HG03060 (cell line): ENCODE measurements around the gene CISTR.
"Not testable (repeated sequence)": the region's sequence is repeated elsewhere in the genome, so short reads cannot be mapped to it uniquely, and the experiment has no call there.

Experiments used
- ATAC-seq: cut with Tn5 transposase; IDR thresholded peaks from one replicate; pipeline ENCODE4 v1.9.1; 2021; ENCODE audit warnings: low read depth, moderate number of reproducible peaks; ENCODE audit not compliant: unreplicated experiment

CISTR gene

DNA sequence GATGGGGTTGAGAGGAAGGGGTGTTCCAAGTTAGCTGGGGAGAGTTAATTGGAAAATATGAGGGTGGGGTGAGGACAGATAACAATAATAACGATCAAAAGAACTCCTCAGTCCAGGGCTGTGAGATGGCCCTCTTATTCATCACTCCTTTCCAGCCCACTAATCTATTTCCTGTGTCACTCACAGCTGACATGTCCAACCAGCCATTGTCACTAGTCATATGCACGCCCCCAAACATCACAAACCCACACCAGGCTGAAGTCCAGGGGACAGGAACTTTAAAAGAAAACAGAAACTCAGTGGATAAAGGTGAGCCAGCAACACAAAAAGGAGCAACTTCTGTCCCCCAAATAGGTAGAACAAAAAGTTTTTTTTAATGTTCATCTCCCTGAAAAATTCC lies 25.4 kb downstream of the CISTR start:
- ATAC-seq = no peak

DNA sequence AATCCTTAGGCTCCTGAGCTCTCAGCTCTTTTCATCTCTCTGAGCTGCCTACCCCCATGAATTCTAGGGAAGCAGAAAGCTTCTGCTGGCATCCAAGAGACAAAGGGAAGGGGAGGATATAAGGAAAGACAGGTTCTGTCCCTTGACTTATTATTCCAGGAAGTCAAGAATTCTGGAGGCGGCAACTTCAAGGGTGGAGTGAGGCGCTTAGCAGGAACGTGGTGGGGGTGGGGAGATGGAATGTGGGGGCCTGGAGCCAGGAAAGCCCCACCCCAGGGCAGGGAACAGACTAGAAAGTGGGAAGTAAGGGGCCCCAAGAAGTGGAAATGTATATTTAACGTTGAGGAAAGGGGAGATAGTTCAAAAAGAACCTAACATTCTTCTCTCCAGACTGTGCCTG lies 26.0 kb downstream of the CISTR start:
- ATAC-seq = no peak

DNA sequence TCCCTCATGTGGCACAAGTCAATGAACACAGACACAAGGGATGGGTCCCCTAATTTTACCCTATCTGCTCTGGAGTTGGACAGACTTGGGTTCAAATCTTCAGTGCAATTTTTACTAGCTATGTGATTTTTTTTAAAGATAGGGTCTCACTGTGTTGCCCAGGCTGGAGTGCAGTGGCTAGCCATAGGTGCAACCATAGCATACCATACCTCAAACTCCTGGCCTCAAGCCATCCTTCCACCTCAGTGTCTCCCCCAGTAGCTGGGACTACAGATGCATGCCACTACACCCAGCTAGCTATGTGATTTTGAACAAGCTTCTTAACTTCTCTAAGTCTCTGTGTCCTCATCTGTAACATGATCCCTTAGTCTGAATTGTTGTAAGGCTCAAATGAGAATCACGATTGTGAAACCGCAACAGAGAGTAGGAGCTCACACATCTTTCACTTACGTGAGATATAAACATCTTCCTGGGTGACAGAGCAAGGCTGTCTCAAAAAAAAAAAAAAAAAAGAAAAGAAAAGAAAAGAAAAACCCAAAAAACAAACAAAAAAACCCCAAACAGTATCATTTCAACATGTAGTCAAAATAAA lies 29.2 kb downstream of the CISTR start:
- no peak for ATAC-seq

DNA sequence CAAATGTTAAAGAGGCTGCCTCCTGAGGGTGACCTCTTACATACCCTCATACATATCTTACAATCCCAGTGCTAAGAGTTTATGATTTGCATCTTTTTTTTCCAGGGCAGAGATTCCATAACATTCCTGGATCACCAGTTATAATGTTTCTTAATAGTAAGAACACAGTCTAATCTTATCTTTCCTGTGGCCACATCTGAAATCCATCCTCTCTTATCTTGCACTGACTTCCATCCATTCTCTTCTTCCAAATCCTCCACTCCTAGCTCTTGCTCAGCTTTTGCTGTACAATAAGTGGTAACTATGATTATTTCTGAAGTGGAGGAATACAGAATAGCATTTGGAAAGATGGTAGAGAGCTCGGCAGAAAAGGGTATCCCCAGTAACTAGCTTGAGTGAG lies 30.8 kb downstream of the CISTR start:
- no peak for ATAC-seq

DNA sequence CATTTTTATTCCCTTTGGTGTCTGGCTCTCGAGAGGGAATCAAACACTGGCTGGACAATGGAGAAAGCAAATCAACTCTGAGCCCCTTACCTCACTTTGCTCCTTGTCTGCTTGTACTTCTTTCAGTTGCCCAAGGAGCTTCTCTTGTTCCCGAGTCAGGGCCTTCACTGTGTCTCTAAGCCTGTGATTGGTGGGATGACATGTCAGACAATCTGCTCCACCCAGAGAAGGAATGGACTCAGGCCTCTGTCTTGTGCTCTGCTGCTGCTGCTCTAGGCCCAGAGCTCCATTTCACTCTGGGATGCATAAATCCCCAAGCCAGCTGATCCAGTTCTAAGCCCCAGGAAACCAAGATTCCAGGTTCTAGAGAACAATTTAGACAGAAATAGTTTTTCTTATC lies 32.1 kb downstream of the CISTR start:
- ATAC-seq = no peak

DNA sequence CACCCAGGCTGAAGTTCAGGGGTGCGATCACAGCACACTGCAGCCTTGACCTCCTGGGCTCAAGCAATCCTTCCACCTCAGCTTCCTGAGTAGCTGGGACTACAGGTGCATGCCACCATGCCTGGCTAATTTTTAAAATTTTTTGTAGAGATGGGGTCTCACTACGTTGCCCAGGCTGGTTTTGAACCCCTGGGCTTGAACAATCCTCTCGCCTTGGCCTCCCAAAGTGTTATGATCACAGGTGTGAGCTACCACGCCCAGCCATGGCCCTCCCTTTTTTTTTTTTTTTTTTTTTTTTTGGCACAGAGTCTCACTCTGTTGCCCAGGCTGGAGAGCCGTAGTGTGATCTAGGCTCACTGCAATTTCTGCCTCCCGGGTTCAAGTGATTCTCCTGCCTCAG lies 33.2 kb downstream of the CISTR start:
- ATAC-seq = not testable (repeated sequence)

DNA sequence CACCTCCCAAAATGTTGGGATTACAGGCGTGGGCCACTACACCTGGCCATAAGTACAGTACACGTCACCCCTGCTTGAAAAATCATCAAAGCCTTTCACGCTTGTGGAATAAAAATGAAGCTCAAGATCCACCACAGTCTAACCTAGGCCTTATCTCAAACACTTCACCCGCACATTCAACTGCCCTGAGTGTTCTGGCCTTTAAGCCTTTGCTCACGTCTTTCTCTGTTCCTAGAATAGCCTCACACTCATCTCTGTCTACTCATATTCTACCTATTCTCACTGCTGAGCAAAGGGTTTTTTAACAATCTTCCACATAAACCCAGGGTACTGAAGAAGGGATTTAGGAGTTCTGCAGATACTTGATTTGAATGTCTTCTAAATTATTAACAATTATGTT lies 34.5 kb downstream of the CISTR start:
- no peak for ATAC-seq

DNA sequence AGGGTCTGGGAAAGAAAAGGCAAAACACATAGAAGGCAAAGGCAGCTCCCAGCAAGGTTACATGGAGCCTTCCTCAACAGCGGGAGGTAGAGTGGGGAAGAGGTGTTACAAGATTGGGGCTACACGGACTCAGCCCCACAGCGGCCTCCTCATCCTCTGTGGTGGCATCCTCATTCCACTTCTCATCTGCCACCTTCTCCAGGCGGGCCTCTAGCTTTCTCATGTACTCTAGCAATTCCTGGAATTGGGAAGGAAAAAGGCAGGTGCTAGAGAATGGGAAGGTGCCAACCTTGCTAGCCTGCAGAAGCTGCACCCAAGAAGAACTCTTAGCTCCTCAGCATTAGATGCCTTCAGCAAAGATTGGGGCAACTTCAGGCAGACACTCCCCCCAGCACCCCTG lies 37.8 kb downstream of the CISTR start:
- ATAC-seq = no peak

DNA sequence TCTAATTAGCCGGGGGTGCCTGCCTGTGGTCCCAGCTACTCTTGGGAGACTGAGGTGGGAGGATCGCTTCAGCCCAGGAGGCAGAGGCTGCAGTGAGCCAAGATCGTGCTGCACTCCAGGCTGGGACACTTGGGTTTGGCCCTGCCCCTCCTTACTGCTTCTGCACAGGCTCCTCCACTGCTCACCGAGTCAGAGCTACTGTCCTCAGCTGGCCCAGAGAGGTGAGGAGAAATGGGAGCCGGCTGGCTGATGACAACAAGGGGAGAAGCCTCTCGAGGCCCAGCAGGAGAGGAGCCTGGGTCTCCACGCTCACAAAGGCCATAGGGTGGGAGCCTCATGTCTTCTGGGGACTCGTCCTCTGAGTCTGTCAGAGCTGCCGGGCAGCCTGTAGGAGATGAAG lies 38.3 kb downstream of the CISTR start:
- ATAC-seq = no peak

DNA sequence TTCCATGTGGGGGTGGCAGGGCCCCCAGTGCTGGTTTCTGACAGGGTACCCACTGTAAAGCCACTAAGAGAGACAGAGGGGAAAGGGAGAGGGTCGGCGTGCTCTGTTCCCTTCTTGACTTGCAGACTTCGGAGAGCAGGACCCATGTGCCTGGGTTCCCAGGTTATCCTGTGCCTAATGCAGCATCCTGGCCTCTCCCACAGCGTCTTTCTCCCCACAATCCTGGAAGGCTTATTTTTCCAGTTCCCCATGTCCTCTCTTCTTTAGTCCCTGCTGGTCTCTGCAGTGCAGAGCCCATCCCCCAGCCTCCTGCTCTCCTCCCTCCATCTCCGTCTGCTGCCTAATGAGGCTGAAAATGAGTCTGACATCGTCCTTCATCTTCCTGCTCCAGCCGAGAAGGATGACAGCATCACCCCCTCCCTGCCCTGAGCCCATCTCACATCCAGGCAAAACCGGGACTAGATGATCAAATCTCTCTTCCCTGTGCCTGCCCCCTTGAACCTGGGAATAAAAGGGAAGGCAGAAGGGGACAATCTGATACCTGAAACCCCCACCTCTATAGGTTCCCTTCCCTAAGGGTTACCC lies 39.6 kb downstream of the CISTR start:
- no peak for ATAC-seq

DNA sequence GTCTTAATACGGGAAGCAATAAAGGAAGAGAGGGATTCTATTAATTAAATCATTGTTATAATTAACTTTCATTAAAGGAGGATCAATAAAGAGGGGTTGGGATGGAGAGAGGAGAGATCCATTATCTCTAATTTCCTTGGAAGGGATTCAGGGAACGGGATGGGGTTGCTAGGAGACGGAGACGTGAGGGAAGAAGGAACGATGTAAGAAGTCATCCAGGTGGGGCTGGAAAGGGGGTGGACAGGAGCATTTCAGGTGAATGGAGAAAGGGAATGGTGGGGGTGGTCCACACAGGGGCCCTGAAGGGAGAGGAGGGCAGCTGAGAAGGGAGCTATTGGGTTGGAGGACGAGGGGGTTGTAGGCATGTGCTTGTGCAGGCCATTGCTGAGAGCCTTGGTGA lies 41.7 kb downstream of the CISTR start:
- ATAC-seq = no peak

DNA sequence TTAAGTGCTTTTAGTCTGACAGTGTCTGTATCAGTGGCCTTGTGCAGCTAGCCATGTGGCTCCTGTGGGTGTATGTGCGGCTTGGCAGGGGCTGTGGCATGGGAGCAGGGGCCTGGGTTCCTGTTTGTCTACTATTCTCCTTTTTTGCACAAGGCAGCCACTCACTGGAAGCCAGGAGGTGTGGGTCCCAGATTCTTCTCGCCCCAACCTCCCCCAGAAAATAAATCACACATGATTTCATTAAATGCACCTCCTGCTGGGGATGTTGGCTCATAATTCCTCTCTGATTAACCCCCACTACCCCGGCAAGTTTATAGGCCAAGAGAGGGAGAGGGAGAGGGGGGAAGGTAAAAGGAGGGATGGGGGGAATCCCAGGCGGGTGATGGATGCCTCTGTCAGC lies 42.1 kb downstream of the CISTR start:
- ATAC-seq = no peak

DNA sequence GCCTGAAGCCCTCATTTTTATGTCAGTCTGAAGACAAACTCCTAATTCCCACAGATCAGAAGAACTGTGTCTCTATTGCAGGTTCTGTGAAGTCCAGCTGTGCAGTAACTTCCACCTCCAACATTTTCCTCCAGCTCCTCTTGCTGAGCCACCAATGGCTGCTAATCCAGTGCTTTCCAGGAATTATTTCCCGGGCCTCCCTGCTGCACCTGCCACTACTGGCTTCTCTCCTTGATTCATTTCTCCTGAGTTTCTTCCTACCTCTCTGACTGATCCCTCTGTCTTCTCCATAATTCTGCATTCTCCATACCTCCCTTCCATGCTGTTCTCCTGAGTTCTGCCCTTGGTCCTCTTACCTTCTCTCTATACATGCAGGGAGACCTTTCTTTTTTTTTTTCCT lies 45.7 kb downstream of the CISTR start:
- ATAC-seq = no peak

DNA sequence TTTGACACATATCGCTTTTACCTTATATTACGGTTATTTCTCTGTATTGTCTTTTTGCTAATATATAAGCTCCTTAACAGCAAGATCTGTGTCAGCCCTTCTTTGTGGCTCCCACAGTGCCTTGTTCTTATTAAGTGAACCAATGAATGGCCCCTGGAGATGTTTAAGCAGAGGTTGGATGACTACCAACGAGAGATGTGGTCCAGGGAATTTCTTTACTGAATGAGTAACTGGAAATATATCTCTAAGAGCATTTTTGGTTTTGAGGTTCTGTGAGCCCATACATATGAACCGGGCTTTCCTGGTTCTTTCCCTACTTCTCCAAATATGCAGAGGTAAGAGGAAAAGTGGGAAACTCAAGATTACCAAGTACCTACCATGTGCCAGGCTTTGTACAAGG lies 48.0 kb downstream of the CISTR start:
- no peak for ATAC-seq

DNA sequence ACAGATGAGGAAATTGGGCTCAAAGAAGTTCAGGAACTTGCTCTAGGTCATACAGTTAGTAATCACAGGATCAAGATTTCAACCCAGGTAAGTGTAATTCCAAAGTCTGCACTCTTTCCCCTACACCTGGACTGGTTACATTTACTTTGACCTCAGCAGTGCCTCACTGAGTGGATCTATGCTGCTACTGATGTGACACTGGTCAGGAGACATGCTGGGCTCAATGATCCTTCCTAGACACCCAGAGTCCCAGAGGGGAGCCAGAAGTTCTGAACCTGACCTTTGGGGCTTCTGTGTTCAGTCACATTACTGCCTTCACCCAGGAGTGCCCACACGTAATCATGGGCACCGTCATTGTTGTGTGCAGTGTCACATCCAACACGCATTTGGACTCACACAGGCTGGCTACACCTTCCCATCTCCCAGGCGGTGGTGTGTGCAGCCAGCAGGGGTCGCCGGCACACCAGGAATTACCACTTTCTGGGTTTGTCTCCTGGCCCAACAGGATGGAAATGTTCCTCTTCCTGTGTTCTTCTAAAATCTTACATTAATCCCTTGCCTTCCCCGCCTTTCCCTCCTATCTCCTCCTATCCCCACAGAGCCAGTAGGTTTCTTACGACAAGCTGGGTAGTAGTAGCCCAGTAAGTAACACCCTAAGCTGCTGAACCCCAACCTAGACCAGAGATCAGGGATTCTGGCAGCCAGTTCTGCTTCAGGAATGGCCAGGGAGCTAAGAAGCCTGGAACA lies 50.1 kb downstream of the CISTR start:
- no peak for ATAC-seq

DNA sequence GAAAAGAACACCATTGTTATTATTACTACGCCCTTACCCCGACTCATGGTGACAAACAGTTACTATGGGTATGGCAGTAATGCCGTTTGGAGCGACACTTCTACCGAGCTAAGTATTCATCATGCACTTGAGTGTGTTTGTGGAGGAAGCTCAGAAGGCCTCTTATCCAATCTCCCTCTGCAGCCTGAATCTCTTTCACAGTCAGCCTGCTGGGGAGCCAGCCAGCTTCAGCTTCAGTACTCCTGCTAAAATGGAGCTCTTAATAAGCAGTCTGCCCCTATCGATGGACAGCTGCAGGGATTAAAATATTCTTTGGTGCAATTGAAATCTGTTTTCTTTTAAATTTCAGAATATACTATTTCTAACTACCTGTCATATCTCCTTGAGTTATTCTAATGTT lies 51.2 kb downstream of the CISTR start:
- ATAC-seq = no peak

DNA sequence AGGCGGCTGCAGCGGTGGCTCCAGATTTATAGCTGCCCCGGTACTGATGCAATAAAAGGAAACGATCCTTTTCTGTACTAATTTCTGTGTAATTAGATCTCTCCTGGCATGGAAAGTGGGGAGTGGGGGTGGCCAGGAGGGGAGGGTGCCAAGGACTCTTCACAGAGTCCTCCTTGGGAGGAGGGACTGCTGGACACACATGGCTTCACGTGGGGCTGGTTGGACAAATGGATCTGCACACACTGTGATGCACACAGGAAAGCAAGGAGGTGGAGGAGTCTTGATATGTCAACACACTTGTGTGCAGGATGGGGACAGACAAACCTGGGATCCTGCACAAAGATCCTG lies 52.1 kb downstream of the CISTR start:
- ATAC-seq = no peak

DNA sequence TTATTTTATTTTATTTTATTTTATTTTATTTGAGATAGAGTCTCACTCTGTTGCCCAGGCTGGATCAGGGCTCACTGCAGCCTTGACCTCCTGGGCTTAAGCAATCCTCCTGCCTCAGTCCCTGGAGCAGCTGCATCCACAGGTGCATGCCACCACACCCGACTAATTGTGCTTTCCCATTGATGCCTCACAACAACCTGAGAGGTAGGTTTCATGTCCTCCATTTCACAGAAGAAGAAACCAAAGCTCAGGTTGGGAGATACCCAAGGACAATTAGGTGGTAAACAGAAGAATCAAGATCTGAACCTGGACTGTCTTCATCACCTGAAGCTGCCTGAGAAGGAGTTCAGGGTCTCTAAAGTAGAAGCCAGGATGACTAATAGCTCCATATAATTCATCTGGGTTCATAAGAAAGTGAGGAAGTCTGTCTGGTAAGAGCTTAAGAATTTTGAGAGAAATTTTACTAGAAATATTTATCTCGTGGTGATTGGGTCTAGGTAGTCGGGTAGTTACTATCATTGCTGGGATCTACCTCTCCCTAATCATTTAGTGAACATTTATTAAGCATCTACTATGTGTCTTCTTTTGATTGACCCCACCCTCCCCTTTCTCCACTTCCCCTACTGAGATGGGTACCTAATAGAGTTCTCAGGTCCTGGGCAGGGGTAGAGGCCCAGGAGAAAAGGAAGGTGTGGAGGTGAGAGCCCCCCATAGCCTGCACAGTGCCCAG lies 52.7 kb downstream of the CISTR start:
- ATAC-seq = no peak

DNA sequence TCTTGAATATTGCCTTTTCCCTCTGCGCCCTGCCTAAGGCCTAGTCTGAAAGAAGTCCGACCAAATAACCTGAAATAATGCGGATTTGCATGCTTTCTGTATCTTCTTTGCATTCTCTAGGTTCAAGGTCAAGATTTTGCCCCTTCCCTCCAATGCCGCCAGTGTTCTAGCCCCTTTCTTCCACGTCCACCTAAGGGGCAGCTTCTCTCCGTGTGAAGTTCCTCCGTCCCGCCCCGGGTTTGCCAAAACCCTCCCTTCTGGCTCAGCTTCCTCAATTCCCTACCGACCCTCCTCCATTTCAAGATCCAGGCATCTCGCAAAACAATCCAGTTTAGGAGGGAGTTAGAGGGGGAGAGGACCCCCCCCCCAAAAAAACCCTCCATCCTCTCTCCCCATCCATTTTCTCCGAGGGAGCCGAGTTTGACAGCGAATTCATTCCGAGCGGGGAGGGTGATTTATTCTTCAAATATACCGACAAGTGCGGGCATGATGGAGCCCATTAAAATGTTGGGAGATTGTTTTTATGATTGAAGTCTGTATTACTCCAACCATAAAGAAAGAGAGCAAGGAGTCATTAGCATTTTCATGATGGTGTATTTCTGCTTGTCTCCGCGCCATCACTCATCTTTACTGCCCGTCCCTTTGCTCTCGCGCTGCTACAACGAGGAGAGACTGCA lies 55.0 kb downstream of the CISTR start:
- no peak for ATAC-seq
